HG02943 (cell line): ENCODE results near the gene PLD2.

Experiments
- ATAC-seq: cut with Tn5 transposase; IDR thresholded peaks from one replicate; pipeline ENCODE4 v1.9.1; 2021; ENCODE audit warnings: mild to moderate bottlenecking, low read depth, moderate library complexity; ENCODE audit not compliant: unreplicated experiment

PLD2 gene

GRCh38 chr17:4806777-4807604 is at the start of gene PLD2:
TSS of gene PLD2 (plus strand) at chr17:4807152. CDS start at chr17:4807773, 621 bp downstream.
- ATAC-seq, result peak; percentile 90

GRCh38 chr17:4759776-4760236 is 47.1 kb upstream of the PLD2 start:
- no peak for ATAC-seq

GRCh38 chr17:4764595-4764994 is 42.4 kb upstream of the PLD2 start:
- ATAC-seq, result no peak

GRCh38 chr17:4766201-4766600 is 40.8 kb upstream of the PLD2 start:
- ATAC-seq, result no peak

GRCh38 chr17:4766723-4767122 is 40.2 kb upstream of the PLD2 start:
- ATAC-seq, result no peak

GRCh38 chr17:4768298-4768697 is 38.7 kb upstream of the PLD2 start:
- ATAC-seq, result no peak

DNA sequence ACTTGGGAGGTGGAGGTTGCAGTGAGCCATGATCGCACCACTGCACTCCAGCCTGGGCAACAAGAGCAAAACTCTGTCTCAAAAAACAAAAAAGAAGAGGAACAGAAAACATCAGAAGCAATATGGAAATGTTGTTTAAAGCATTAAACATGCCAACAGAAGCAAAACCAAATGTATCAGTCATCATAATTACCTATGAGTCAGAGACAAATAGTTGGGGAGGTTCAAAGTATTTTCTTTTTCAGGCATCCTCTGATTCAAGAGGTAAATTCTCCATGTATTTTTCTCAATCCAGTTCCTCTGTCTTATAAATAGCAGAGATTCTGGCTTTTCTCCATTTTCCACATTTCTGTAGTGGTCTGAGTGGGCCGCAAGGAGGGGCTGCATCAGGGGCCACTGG is 37.3 kb upstream of the PLD2 start:
- no peak for ATAC-seq

- ATAC-seq, result no peak
Measured at GRCh38 chr17:4771519-4772234, 35.3 kb upstream of the PLD2 start, which contains the start of gene TM4SF5. TSS of gene TM4SF5 (plus strand) at chr17:4771886. CDS start at chr17:4771923, 37 bp downstream.

DNA sequence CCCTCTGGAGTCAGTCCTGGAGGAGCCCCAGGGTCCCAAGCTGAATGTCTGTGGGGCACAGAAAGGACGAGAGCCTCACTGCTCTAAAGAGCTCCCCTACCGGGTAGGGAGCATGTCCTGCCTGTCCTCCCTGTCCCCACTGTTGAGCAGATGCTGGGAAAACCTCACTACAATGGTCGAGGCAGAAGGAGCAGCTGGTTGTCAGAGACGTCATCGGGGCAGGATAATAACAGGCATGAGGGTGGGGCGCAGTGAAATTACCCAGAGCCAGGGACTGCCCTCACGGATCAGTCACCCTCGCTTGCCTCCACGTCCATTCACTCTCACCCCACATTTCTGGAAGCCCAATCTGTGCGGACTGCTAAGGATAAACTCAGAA is 34.7 kb upstream of the PLD2 start:
- no peak for ATAC-seq

DNA sequence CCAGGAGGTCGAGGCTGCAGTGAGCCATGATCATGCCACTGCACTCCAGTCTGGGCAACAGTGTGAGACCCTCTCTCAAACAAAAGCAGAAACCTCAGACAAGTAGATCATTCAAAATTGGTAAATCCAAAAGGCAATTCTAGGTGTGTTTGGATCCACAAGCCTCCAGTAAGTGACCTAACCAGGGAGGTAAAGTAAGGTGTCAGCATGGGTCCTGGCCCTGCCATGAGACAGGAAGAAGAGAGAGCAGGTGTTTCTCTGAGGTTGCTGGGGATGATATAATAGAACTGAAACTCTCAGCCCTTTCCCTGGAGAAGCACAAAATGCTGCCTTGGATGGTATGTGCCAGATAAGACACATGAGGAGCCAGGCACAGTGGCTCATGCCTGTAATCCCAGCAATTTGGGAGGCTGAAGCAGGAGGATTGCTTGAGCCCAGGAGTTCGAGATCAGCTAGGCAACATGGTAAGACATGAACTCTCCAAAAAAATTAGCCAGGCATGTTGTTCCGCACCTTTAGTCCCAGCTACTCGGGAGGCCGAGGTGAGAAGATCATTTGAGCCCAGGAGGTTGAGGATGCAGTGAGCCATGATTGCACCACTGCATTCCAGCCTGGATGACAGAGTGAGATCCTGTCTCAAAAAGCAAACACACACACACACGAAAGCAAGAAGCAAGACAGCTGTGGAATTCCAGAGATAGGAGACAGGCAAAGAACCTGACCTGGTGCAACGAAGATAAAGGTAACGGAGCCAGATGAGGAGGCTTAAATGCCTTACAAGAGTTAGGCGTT is 28.8 kb upstream of the PLD2 start:
- no peak for ATAC-seq

DNA sequence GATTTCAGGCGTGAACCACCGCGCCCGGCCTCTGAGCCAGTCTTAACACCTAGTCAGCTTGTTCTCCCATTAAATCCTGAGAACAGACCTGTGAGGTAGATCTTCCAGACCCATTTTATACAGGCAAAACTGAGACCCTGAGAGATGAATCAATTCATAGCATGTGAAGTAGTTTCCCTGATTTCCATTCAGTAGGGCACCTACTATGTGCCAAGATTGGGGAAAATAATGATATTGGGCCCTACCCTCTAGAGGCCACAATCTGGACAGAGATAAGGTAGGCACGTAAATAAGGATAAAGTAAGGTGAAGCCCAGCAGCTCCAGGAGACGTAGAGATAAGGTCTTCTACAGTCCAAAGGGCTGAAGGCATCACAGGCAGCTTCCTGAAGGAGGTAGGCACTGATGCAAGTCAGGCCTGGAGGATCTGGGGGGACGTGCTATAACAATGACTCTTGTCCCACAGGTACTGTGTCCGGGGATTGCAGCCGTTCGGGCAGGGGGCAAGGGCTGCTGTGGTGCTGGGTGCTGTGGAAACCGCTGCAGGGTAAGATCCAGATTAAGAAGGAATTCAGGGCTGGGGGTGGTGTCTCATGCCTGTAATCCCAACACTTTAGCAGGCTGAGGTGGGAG is 26.5 kb upstream of the PLD2 start:
- no peak for ATAC-seq

GRCh38 chr17:4782652-4783051 is 24.3 kb upstream of the PLD2 start:
- no peak for ATAC-seq

DNA sequence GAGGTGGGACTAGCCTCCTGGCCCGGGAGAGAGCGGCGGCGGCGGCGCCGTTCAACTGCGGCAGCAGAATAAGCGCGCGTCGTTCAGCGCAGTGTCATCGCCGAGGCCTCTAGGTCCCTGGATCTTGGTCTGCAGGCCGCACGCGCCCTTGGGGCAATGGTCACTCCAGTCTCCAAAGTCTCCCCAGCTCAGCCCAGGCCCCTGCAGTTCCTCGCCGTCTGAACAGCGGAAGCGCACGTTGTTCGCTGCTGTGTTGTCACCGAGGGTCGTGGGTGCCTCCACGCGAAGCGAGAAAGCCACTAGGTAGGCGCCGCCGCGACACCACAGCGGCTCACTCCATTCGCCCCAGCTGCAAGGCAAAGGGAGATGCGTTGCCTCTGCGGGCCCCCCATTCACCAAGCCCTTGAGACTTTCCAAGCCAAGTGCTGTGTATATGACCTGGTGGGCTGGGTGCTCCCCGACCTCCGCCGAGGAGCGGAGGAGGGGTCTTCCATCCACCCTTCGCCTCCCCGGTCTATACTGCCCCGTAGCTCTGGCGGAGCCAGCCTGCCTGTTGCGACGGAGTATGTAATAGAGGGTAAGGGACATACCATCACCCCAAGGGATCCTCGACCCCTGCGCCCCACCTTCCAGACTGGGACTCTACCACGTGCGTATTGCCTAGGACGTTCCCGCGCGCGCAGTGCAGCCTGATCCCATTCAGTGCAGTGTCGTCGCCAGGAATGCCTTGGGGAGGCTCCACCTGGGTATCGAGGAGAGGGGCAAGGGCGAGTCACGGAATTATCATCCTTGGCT is 21.4 kb upstream of the PLD2 start:
- no peak for ATAC-seq

- ATAC-seq, result no peak
Measured at GRCh38 chr17:4786106-4786511, 20.8 kb upstream of the PLD2 start, which contains the start of gene VMO1. TSS of gene VMO1 (minus strand) at chr17:4786364. CDS start at chr17:4786352, 12 bp downstream.

DNA sequence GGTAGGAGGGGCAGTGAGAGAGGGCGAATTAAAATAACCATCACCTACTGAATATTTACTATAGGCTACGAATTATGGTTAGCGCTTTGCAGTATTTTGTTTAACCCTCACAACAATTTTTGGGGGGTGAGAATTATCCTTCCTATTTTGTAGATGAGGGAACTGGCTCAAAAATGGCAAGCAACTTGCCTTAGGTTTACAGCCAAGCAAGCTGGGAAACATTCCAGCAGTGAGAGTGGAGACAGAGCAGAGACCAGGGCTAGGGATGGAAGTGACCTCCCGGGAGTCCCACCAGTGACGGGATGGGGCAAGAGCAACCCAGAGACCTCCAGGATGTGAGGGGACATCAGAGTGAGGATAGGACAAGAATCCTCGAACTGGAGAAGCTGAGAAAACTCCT is 20.4 kb upstream of the PLD2 start:
- ATAC-seq, result no peak

DNA sequence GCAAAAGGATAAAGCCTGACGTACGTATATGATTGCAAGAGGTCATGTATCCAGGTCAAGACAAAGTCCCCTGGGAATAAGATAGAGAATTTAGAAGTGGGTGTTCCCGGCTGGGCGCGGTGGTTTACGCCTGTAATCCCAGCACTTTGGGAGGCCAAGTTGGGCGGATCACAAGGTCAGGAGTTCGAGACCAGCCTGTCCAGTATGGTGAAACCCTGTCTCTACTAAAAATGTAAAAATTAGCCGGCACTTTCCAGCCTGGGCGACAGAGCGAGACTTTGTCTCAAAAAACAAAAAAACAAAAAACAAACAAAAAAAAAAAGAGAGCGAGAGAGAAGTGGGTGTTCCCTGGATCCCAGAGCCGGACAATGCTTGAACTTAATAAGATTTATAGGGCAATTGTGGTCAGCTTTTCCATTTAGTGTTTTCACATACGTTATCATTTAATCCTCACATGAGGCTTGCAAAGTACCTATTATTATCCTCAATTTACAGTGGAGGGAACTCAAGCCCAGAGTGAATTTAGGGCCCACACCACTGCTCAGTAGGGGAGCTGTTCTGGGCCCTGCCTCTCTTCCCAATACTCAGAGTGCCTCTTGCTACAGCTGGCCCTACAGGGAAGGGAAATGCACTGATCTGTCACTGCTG is 18.7 kb upstream of the PLD2 start:
- no peak for ATAC-seq

- no peak for ATAC-seq
Measured at GRCh38 chr17:4788807-4789700, 17.9 kb upstream of the PLD2 start, which contains the start of gene GLTPD2. TSS of gene GLTPD2 (plus strand) at chr17:4788964. CDS start at chr17:4789012, 48 bp downstream.

DNA sequence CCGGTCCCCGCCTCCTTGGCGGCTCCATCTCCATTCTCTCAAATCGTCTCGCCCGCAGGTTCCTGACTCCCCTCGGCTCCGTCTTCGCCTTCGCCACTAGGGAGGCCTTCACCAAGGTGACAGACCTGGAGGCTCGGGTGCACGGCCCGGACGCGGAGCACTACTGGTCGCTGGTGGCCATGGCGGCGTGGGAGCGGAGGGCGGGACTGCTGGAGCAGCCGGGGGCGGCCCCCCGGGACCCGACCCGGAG is 17.3 kb upstream of the PLD2 start:
- no peak for ATAC-seq
